LHCN-M2 (cell line): Measurements from ENCODE around the gene EPN2. TPM values are rescaled to one million over a fixed set of nuclear protein-coding genes. Genes with fewer than 3 reads are reported as not detected.

Source experiments
- DNase-seq: peaks from one replicate; pipeline ENCODE4 v3.0.0-alpha.2; 2012; ENCODE audit warnings: low read depth
- total RNA-seq: library from RNA; depleted of rRNA; stranded (reverse); fragments of >200 nt; gene quantifications from 2 replicates; pipeline ENCODE4 v1.2.3, GENCODE V29; 2014

Gene EPN2
- total RNA-seq, 1 experiment from 2014 or later: 28.1 TPM

- DNase-seq: no peak
Observed at GRCh38 chr17:19364699-19365498, 127.7 kb downstream of the EPN2 start.

- DNase-seq: no peak
Observed at GRCh38 chr17:19365499-19365817, 128.3 kb downstream of the EPN2 start.

GRCh38 chr17:19365833-19366636 lies 128.9 kb downstream of the EPN2 start:
- no peak for DNase-seq

GRCh38 chr17:19366637-19366972 lies 129.4 kb downstream of the EPN2 start:
- no peak for DNase-seq

- DNase-seq: no peak
Observed at GRCh38 chr17:19368229-19368628, 131.1 kb downstream of the EPN2 start.

GRCh38 chr17:19369107-19369778 lies 132.1 kb downstream of the EPN2 start:
- no peak for DNase-seq

- no peak for DNase-seq
Observed at GRCh38 chr17:19369846-19370492, 132.8 kb downstream of the EPN2 start.

- peak; percentile 89 for DNase-seq
Observed at GRCh38 chr17:19370493-19370960, 133.4 kb downstream of the EPN2 start.

- DNase-seq: no peak
Observed at GRCh38 chr17:19371259-19372010, 134.3 kb downstream of the EPN2 start.

GRCh38 chr17:19372011-19372370 lies 134.8 kb downstream of the EPN2 start:
- no peak for DNase-seq

- DNase-seq: no peak
Observed at GRCh38 chr17:19372439-19372838, 135.3 kb downstream of the EPN2 start.

GRCh38 chr17:19372866-19373504 lies 135.8 kb downstream of the EPN2 start:
- no peak for DNase-seq

GRCh38 chr17:19374136-19374535 lies 137.0 kb downstream of the EPN2 start:
- no peak for DNase-seq

- no peak for DNase-seq
Observed at GRCh38 chr17:19375732-19376131, 138.6 kb downstream of the EPN2 start.

GRCh38 chr17:19376811-19377210 lies 139.6 kb downstream of the EPN2 start:
- DNase-seq: no peak

GRCh38 chr17:19377602-19378415 lies 140.6 kb downstream of the EPN2 start:
- DNase-seq: peak; percentile 99

GRCh38 chr17:19378416-19379360 lies 141.5 kb downstream of the EPN2 start, which contains the start of gene MAPK7:
Gene MAPK7 (plus strand): TSS chr17:19378498. CDS start chr17:19378901, 403 bp downstream.
- DNase-seq: no peak

- no peak for DNase-seq
Observed at GRCh38 chr17:19379361-19380065, 142.3 kb downstream of the EPN2 start.
